Psoas muscle (tissue), 8 donors: ENCODE measurements around the gene MGLL. TPM values are rescaled to one million over a fixed set of nuclear protein-coding genes. Genes with fewer than 3 reads are reported as not detected.
A peak's percentile ranks its signal among the peaks of the same experiment; 100 is the strongest.

Source experiments
- ATAC-seq, 4 donors: fragments of 200-7000 bp; cut with Tn5 transposase; one replicate each; pipeline ENCODE4 v1.9.1; 2020; ENCODE audit warnings: moderate library complexity in 3 of 4, mild to moderate bottlenecking in 2 of 4
- DNase-seq, 2 donors: peaks; one replicate each; pipeline ENCODE4 v3.0.0-alpha.2; 2020
- H3K27ac ChIP-seq: fragments of 200-600 bp; one replicate; pipeline ENCODE4 v1.8.0; 2022
- H3K27me3 ChIP-seq, 3 donors: fragments of 200-600 bp in 1 of 3; one replicate each; pipeline versions ENCODE4 v1.6.1 to v1.8.0; 2013 to 2022; ENCODE audit warnings: low read length in 2 of 3, mild to moderate bottlenecking in 2 of 3, moderate library complexity in 1 of 3; ENCODE audit not compliant: insufficient read depth in 3 of 3
- H3K36me3 ChIP-seq, 2 donors: fragments of 200-600 bp in 1 of 2; one replicate each; pipeline versions ENCODE4 v1.6.1 to v1.8.0; 2013 to 2022; ENCODE audit warnings: low read depth in 1 of 2, mild to moderate bottlenecking in 1 of 2, moderate library complexity in 1 of 2; ENCODE audit not compliant: insufficient read depth in 1 of 2
- H3K4me1 ChIP-seq: fragments of 200-600 bp; one replicate; pipeline ENCODE4 v1.8.0; 2022
- H3K4me3 ChIP-seq: fragments of 200-600 bp; one replicate; pipeline ENCODE4 v1.8.0; 2022; ENCODE audit warnings: mild to moderate bottlenecking
- H3K9me3 ChIP-seq: fragments of 200-600 bp; one replicate; pipeline ENCODE4 v1.8.0; 2022
- CTCF ChIP-seq: fragments of 200-600 bp; IDR thresholded peaks from one replicate; pipeline ENCODE4 v1.8.0; 2022; ENCODE audit warnings: antibody characterized with exemption
- WGBS, 3 donors: extraction: QIAGEN DNeasy Blood & Tissue Kit; methylation state at CpG; one replicate each; pipeline versions ENCODE4 v1.1.6 to v1.1.7; 2013; 5-methylcytosine and 5-hydroxymethylcytosine counted together
- intact Hi-C, 2 donors: fragments of 100-400 bp; cut with DNase I; formaldehyde crosslinking; loops; one replicate each; pipeline versions ENCODE4 v1.11.0 to v1.14.2; 2022
- polyA plus RNA-seq, 3 donors: library from polyadenylated mRNA; stranded (reverse); fragments of 200-250 nt; gene quantifications; one replicate each; pipeline ENCODE4 v1.2.3, GENCODE V29; 2013
- total RNA-seq, 4 donors: library from RNA; stranded (reverse); fragmentation: NEBNext Ultra II Directional in 2 of 4; extraction: Animal tissue kit (Norgen Biotek cat#: 25700) in 2 of 4; gene quantifications; one replicate each; pipeline versions ENCODE4 v1.2.1 to v1.2.4, GENCODE V29; 2021 to 2023
- donor health status: healthy with polysubstance abuse.
- donor health status: DM: no; HTN: no; CAD: no; lungs with moderate emphysema.
- donor health status: Bipolar disorder and iron deficiency.
- donor health status: healthy.
- donor health status: DM: yes; HTN: yes; CAD: no.
- donor health status: DM: no; HTN: no; CAD: no.
- donor health status: DM: no; HTN: no; CAD: no.
- donor health status: DM: yes; HTN: yes; CAD: no.

Gene MGLL
- total and polyA plus RNA-seq, 7 donors = 32.8 to 85.6 (median 63.0) TPM

- ATAC-seq = no peak
- no peaks in the 10 kb centered on the region for H3K27me3 ChIP-seq
- WGBS, 3 donors = 90 to 91% (median 90%) methylated on average over 9 of the region's 9 CpGs
- H3K4me3 ChIP-seq = no peak overlapping the region
- no peak overlapping the region for H3K27ac ChIP-seq
- no peaks in the 10 kb centered on the region for H3K9me3 ChIP-seq
- intact Hi-C loops = no loop called here
- H3K36me3 ChIP-seq = peaks cover 0 to 3% of the 10 kb centered on the region in 2 donors
- H3K4me1 ChIP-seq = peaks cover 51% of the 10 kb centered on the region
- no peak for TF ChIP-seq CTCF
- no peak for DNase-seq
Measured at GRCh38 chr3:127732879-127733350, 89.4 kb downstream of the MGLL start.

- H3K27me3 ChIP-seq = no peaks in the 10 kb centered on the region
- H3K36me3 ChIP-seq = peaks cover 0 to 3% of the 10 kb centered on the region in 2 donors
- intact Hi-C loops = no loop called here
- ATAC-seq = no peak
- no peak for TF ChIP-seq CTCF
- H3K4me1 ChIP-seq = peaks cover 47% of the 10 kb centered on the region
- H3K4me3 ChIP-seq = no peak overlapping the region
- no peak for DNase-seq
- WGBS, 3 donors = 90 to 93% (median 91%) methylated on average over 4 of the region's 4 CpGs
- H3K9me3 ChIP-seq = no peaks in the 10 kb centered on the region
- H3K27ac ChIP-seq = no peak overlapping the region
Measured at GRCh38 chr3:127732303-127732702, 90.0 kb downstream of the MGLL start.

- H3K36me3 ChIP-seq = peaks cover 0 to 3% of the 10 kb centered on the region in 2 donors
- no peak overlapping the region for H3K27ac ChIP-seq
- 83 to 88% (median 85%) methylated on average over 12 of the region's 12 CpGs for WGBS, 3 donors
- ATAC-seq (no peak), DNase-seq (no peak)
- no peak overlapping the region for H3K4me3 ChIP-seq
- TF ChIP-seq CTCF = no peak
- peaks cover 47% of the 10 kb centered on the region for H3K4me1 ChIP-seq
- H3K9me3 ChIP-seq = no peaks in the 10 kb centered on the region
- intact Hi-C loops = no loop called here
- no peaks in the 10 kb centered on the region for H3K27me3 ChIP-seq
Measured at GRCh38 chr3:127731546-127732289, 90.6 kb downstream of the MGLL start.

GRCh38 chr3:127730666-127731295 is 91.5 kb downstream of the MGLL start:
- H3K9me3 ChIP-seq = no peaks in the 10 kb centered on the region
- WGBS, 3 donors = 88 to 91% (median 88%) methylated on average over 6 of the region's 6 CpGs
- ATAC-seq (no peak), DNase-seq (no peak)
- peaks cover 38% of the 10 kb centered on the region for H3K4me1 ChIP-seq
- peaks cover 0 to 3% of the 10 kb centered on the region in 2 donors for H3K36me3 ChIP-seq
- peak overlapping the region; percentile 56 for H3K27ac ChIP-seq
- intact Hi-C loops = no loop called here
- H3K4me3 ChIP-seq = no peak overlapping the region
- no peak for TF ChIP-seq CTCF
- H3K27me3 ChIP-seq = no peaks in the 10 kb centered on the region
